HepG2 (cell line): ENCODE measurements around the gene ZNF382. TPM values are rescaled to one million over a fixed set of nuclear protein-coding genes. Genes with fewer than 3 reads are reported as not detected.

ENCODE experiments used
- AHDC1 ChIP-seq: sonication (generic); formaldehyde crosslinking; IDR thresholded peaks from 2 replicates; pipeline ENCODE4 v1.5.1; 2020; ENCODE audit warnings: mild to moderate bottlenecking, missing genetic modification reagents, borderline replicate concordance
- ATF2 ChIP-seq: sonication (generic); formaldehyde crosslinking; IDR thresholded peaks from 2 replicates; pipeline ENCODE4 v1.4.0; 2020; ENCODE audit warnings: missing genetic modification reagents
- BRF2 ChIP-seq: sonication (generic); formaldehyde crosslinking; IDR thresholded peaks from 2 replicates; pipeline ENCODE4 v1.8.1; 2022; ENCODE audit warnings: mild to moderate bottlenecking, missing genetic modification reagents
- CREM ChIP-seq, 2 experiments: sonication (generic) in 1 of 2; formaldehyde crosslinking in 1 of 2; IDR thresholded peaks; 2 replicates each; pipeline versions ENCODE4 v1.4.0 to v1.6.1; 2016 to 2020; ENCODE audit warnings: antibody characterized with exemption in 1 of 2, mild to moderate bottlenecking in 1 of 2, missing genetic modification reagents in 1 of 2
- GATAD2A ChIP-seq: IDR thresholded peaks from 2 replicates; pipeline ENCODE4 v1.6.1; 2016
- KDM2A ChIP-seq: sonication (generic); formaldehyde crosslinking; IDR thresholded peaks from 2 replicates; pipeline ENCODE4 v1.4.0; 2020; ENCODE audit warnings: low read depth, missing genetic modification reagents, borderline replicate concordance
- MED1 ChIP-seq: sonication (generic); formaldehyde crosslinking; IDR thresholded peaks from 2 replicates; pipeline ENCODE4 v1.4.0; 2020; ENCODE audit warnings: missing genetic modification reagents
- NAIF1 ChIP-seq: sonication (generic); formaldehyde crosslinking; IDR thresholded peaks from 2 replicates; pipeline ENCODE4 v1.5.0; 2020; ENCODE audit warnings: mild to moderate bottlenecking, missing genetic modification reagents, borderline replicate concordance
- NCOA5 ChIP-seq: sonication (generic); formaldehyde crosslinking; IDR thresholded peaks from 2 replicates; pipeline ENCODE4 v1.4.0; 2020; ENCODE audit warnings: missing genetic modification reagents
- RFX1 ChIP-seq: fragments of 450-650 bp; IDR thresholded peaks from 2 replicates; pipeline ENCODE4 v1.6.1; 2017
- TAF1 ChIP-seq: sonication (generic); formaldehyde crosslinking; IDR thresholded peaks from 2 replicates; pipeline ENCODE4 v1.4.0; 2020; ENCODE audit warnings: missing genetic modification reagents
- THAP11 ChIP-seq: IDR thresholded peaks from 2 replicates; pipeline ENCODE4 v1.6.1; 2016; ENCODE audit warnings: missing biosample characterization, missing genetic modification reagents
- ZNF160 ChIP-seq: sonication (generic); formaldehyde crosslinking; IDR thresholded peaks from 2 replicates; pipeline ENCODE4 v1.8.0; 2022; ENCODE audit warnings: mild to moderate bottlenecking, inconsistent platforms, missing genetic modification reagents
- ZNF234 ChIP-seq: sonication (generic); formaldehyde crosslinking; conservative IDR thresholded peaks from 2 replicates; pipeline ENCODE4 v1.5.1; 2020; ENCODE audit warnings: mild to moderate bottlenecking, missing genetic modification reagents
- ZNF24 ChIP-seq: fragments of 450-650 bp; IDR thresholded peaks from 2 replicates; pipeline ENCODE4 v1.6.1; 2017; ENCODE audit warnings: antibody characterized with exemption, mild to moderate bottlenecking
- ZNF337 ChIP-seq: sonication (generic); formaldehyde crosslinking; IDR thresholded peaks from 2 replicates; pipeline ENCODE4 v1.5.1; 2020; ENCODE audit warnings: missing genetic modification reagents, low read depth, mild to moderate bottlenecking, borderline replicate concordance
- ZNF609 ChIP-seq: sonication (generic); formaldehyde crosslinking; IDR thresholded peaks from 2 replicates; pipeline ENCODE4 v1.4.0; 2020; ENCODE audit warnings: mild to moderate bottlenecking, missing genetic modification reagents, borderline replicate concordance
- ZNF878 ChIP-seq: sonication (generic); formaldehyde crosslinking; IDR thresholded peaks from 2 replicates; pipeline ENCODE4 v1.8.1; 2023; ENCODE audit warnings: mild to moderate bottlenecking, missing genetic modification reagents, moderate library complexity
- polyA plus RNA-seq, 8 experiments: library from polyadenylated mRNA; depleted of rRNA in 3 of 8; stranded (reverse) in 7 of 8; unstranded in 1 of 8; fragments of >200 nt; fragmentation: Illumina TruSeq in 4 of 8; extraction: Trizol in 4 of 8; gene quantifications; 2 replicates each; pipeline versions ENCODE4 v1.2.1 to v1.2.3, GENCODE V29; 2011 to 2016; ENCODE audit warnings: low read depth in 4 of 8, missing spikeins in 1 of 8, mixed read lengths in 1 of 8; ENCODE audit not compliant: insufficient read depth in 1 of 8
- total RNA-seq, 5 experiments: library from RNA; depleted of rRNA; stranded (reverse); fragments of >200 nt; fragmentation: Illumina TruSeq; extraction: Trizol; gene quantifications; 2 replicates each; pipeline ENCODE4 v1.2.3, GENCODE V29; 2016; ENCODE audit warnings: low read depth in 1 of 5

The ZNF382 gene
- total and polyA plus RNA-seq, 2 of the 13 experiments (the other 11 are each of a cell fraction or from before 2014, with no cell fraction given) = 2.3 to 6.8 TPM

- TF ChIP-seq THAP11 (CRISPR knock-in tag) (no peak; the same call in 1 of the 2 replicates), NAIF1 (no peak), TAF1 (CRISPR knock-in tag) (no peak), ZNF24 (no peak), BRF2 (no peak), CREM (IDR thresholded peaks at IDR 0.05) (peak; percentile 57; the same call in 1 of the 2 replicates), CREM (CRISPR knock-in tag; IDR thresholded peaks at IDR 0.05) (no peak), ZNF337 (CRISPR knock-in tag) (0 out of 2 replicates have a peak, but pooled peaks have one; percentile 42), ATF2 (no peak), AHDC1 (CRISPR knock-in tag) (no peak; the same call in 1 of the 2 replicates), NCOA5 (no peak), ZNF609 (CRISPR knock-in tag) (no peak), RFX1 (no peak), ZNF234 (CRISPR knock-in tag) (no peak), ZNF160 (CRISPR knock-in tag) (no peak; the same call in 1 of the 2 replicates), GATAD2A (CRISPR knock-in tag) (no peak), MED1 (CRISPR knock-in tag) (no peak), ZNF878 (CRISPR knock-in tag) (no peak), KDM2A (CRISPR knock-in tag) (no peak)
Measured at GRCh38 chr19:36604656-36605100, 435 bp upstream of the ZNF382 start (continued).
